Keratinocyte (primary cell): ENCODE results near the gene RETREG1. TPM values are rescaled to one million over a fixed set of nuclear protein-coding genes. Genes with fewer than 3 reads are reported as not detected.
"Not testable (repeated sequence)": the region's sequence is repeated elsewhere in the genome, so short reads cannot be mapped to it uniquely, and the experiment has no call there.

ENCODE experiments used
- DNase-seq: peaks from one replicate; pipeline ENCODE4 v3.0.0-alpha.2; 2011; ENCODE audit warnings: low read depth, missing footprints, low spot score
- FAIRE-seq: peaks from 2 replicates; lab custom pipeline; 2011; peaks lifted over from hg19 to GRCh38; lab: Jason Lieb, UNC
- H2AFZ ChIP-seq: 2 replicates; pipeline ENCODE4 v1.6.0; 2012; ENCODE audit warnings: low read length, control low read depth, inconsistent platforms; ENCODE audit not compliant: control insufficient read depth
- H3K27ac ChIP-seq: 2 replicates; pipeline ENCODE4 v1.5.1; 2011; ENCODE audit warnings: low read length; ENCODE audit not compliant: control insufficient read depth, insufficient read depth
- H3K27me3 ChIP-seq: 3 replicates; pipeline ENCODE4 v1.6.0; 2011; ENCODE audit warnings: low read length; ENCODE audit not compliant: control insufficient read depth, insufficient read depth; ENCODE audit errors: extremely low read depth
- H3K36me3 ChIP-seq, 2 experiments: 2 replicates in 1 of 2; 3 replicates in 1 of 2; pipeline ENCODE4 v1.5.1; 2011; ENCODE audit warnings: low read length in 2 of 2, mild to moderate bottlenecking in 1 of 2; ENCODE audit not compliant: control insufficient read depth in 2 of 2, insufficient read depth in 2 of 2; ENCODE audit errors: extremely low read depth in 1 of 2
- H3K4me1 ChIP-seq: 3 replicates; pipeline ENCODE4 v1.5.1; 2011; ENCODE audit warnings: low read length; ENCODE audit not compliant: control insufficient read depth, insufficient read depth; ENCODE audit errors: extremely low read depth
- H3K4me2 ChIP-seq: 3 replicates; pipeline ENCODE4 v1.6.0; 2011; ENCODE audit warnings: low read depth, low read length; ENCODE audit not compliant: control insufficient read depth, insufficient read depth; ENCODE audit errors: extremely low read depth
- H3K4me3 ChIP-seq, 3 experiments: fragments of 200-600 bp in 1 of 3; sonication (generic) in 1 of 3; 2 replicates in 2 of 3; 3 replicates in 1 of 3; pipeline ENCODE4 v1.5.1; 2011 to 2016; ENCODE audit warnings: low read length in 3 of 3, mild to moderate bottlenecking in 3 of 3, control low read depth in 2 of 3, inconsistent platforms in 1 of 3, low read depth in 1 of 3, mixed read lengths in 1 of 3, mixed run types in 1 of 3, moderate library complexity in 1 of 3; ENCODE audit not compliant: control insufficient read depth in 2 of 3, insufficient read depth in 2 of 3; ENCODE audit errors: extremely low read depth in 1 of 3
- H3K79me2 ChIP-seq: 2 replicates; pipeline ENCODE4 v1.6.0; 2012; ENCODE audit warnings: low read length; ENCODE audit not compliant: control insufficient read depth, insufficient read depth
- H3K9ac ChIP-seq: 3 replicates; pipeline ENCODE4 v1.6.0; 2011; ENCODE audit warnings: low read length; ENCODE audit not compliant: control insufficient read depth, insufficient read depth; ENCODE audit errors: extremely low read depth
- H3K9me1 ChIP-seq: 3 replicates; pipeline ENCODE4 v1.6.0; 2011; ENCODE audit warnings: low read length; ENCODE audit not compliant: control insufficient read depth, insufficient read depth; ENCODE audit errors: extremely low read depth
- H3K9me3 ChIP-seq: 2 replicates; pipeline ENCODE4 v1.5.1; 2012; ENCODE audit warnings: low read depth, low read length; ENCODE audit not compliant: control insufficient read depth
- H4K20me1 ChIP-seq: 3 replicates; pipeline ENCODE4 v1.6.0; 2011; ENCODE audit warnings: low read length; ENCODE audit not compliant: control insufficient read depth, insufficient read depth; ENCODE audit errors: extremely low read depth
- CTCF ChIP-seq, 3 experiments: IDR thresholded peaks in 1 of 3; conservative IDR thresholded peaks in 1 of 3; optimal IDR thresholded peaks in 1 of 3; 2 replicates in 2 of 3; 3 replicates in 1 of 3; pipeline versions ENCODE3 to v1.5.1; 2011; ENCODE audit warnings: low read length in 3 of 3, mild to moderate bottlenecking in 3 of 3, moderate library complexity in 2 of 3, control low read depth in 1 of 3, inconsistent platforms in 1 of 3; ENCODE audit not compliant: insufficient read depth in 2 of 3; ENCODE audit errors: extremely low read depth in 1 of 3
- EZH2 ChIP-seq: IDR thresholded peaks from one replicate; pipeline ENCODE4 v1.6.1; 2012; ENCODE audit warnings: inconsistent platforms, mild to moderate bottlenecking, low read length, moderate library complexity
- dilution Hi-C: fragments of 300-500 bp; cut with MboI; formaldehyde crosslinking; loops from one replicate; pipeline ENCODE4 v1.7.0; 2020; ENCODE audit warnings: low sequenced_read_pairs; ENCODE audit not compliant: extremely low pct_ligation_motif_present
- polyA plus RNA-seq, 5 experiments: library from polyadenylated mRNA; depleted of rRNA in 3 of 5; stranded (reverse) in 3 of 5; stranded (forward) in 1 of 5; unstranded in 1 of 5; fragments of >200 nt; gene quantifications; 1 replicate in 1 of 5; 2 replicates in 3 of 5; 3 replicates in 1 of 5; pipeline versions ENCODE4 v1.2.1 to v1.2.3, GENCODE V29; 2011 to 2012; ENCODE audit warnings: missing spikeins in 2 of 5, low read depth in 1 of 5, low replicate concordance in 1 of 5

The RETREG1 gene
- polyA plus RNA-seq, 1 donor (not counting 4 experiments of a cell fraction or from before 2014, with no cell fraction given), result 7.4 TPM

- Histone ChIP-seq H3K4me1 (peaks cover 4% of the 10 kb centered on the region), H3K36me3 (no peaks in the 10 kb centered on the region), H3K27me3 (no peaks in the 10 kb centered on the region), H2AFZ (peak overlapping the region; percentile 27), H4K20me1 (no peaks in the 10 kb centered on the region), H3K4me3 (no peak overlapping the region), H3K9ac (no peak overlapping the region), H3K9me3 (no peaks in the 10 kb centered on the region), H3K27ac (no peak overlapping the region), H3K79me2 (no peaks in the 10 kb centered on the region), H3K9me1 (no peaks in the 10 kb centered on the region), H3K4me2 (peak overlapping the region; percentile 46)
- FAIRE-seq (no peak), DNase-seq (no peak)
- dilution Hi-C loops, result no loop called here
- TF ChIP-seq CTCF (optimal IDR thresholded peaks at IDR 0.05 in 1 of 3, IDR thresholded peaks at IDR 0.05 in 1 of 3, conservative IDR thresholded peaks at IDR 0.05 in 1 of 3; ENCODE audit: extremely low read depth in 1 of 3, insufficient read depth in 2 of 3, low read length in 3 of 3), result no peak
- no peak for TF ChIP-seq EZH2
Observed at GRCh38 chr5:16656561-16657191, 39.9 kb upstream of the RETREG1 start.

- dilution Hi-C loops, result no loop called here
- no peaks in the 10 kb centered on the region for H3K9me1 ChIP-seq
- no peak overlapping the region for H3K9ac ChIP-seq
- H4K20me1 ChIP-seq, result no peaks in the 10 kb centered on the region
- no peak overlapping the region for H3K27ac ChIP-seq
- no peaks in the 10 kb centered on the region for H3K9me3 ChIP-seq
- no peaks in the 10 kb centered on the region for H3K79me2 ChIP-seq
- no peak overlapping the region for H2AFZ ChIP-seq
- no peak overlapping the region for H3K4me2 ChIP-seq
- no peaks in the 10 kb centered on the region for H3K36me3 ChIP-seq
- DNase-seq (no peak), FAIRE-seq (no peak)
- no peak overlapping the region for H3K4me3 ChIP-seq
- peaks cover 4% of the 10 kb centered on the region for H3K4me1 ChIP-seq
- TF ChIP-seq CTCF (optimal IDR thresholded peaks at IDR 0.05 in 1 of 3, IDR thresholded peaks at IDR 0.05 in 1 of 3, conservative IDR thresholded peaks at IDR 0.05 in 1 of 3; ENCODE audit: extremely low read depth in 1 of 3, insufficient read depth in 2 of 3, low read length in 3 of 3), result no peak
- no peak for TF ChIP-seq EZH2
- no peaks in the 10 kb centered on the region for H3K27me3 ChIP-seq
Observed at GRCh38 chr5:16654647-16655334, 38.0 kb upstream of the RETREG1 start.

- H3K79me2 ChIP-seq, FAIRE-seq, H3K4me2 ChIP-seq, H4K20me1 ChIP-seq, dilution Hi-C loops, H3K4me3 ChIP-seq, H3K9me3 ChIP-seq, H3K9ac ChIP-seq, H3K36me3 ChIP-seq, H3K27me3 ChIP-seq, H3K27ac ChIP-seq, DNase-seq, H3K9me1 ChIP-seq, H3K4me1 ChIP-seq, H2AFZ ChIP-seq: not testable (repeated sequence)
Observed at GRCh38 chr5:16648739-16649138, 31.9 kb upstream of the RETREG1 start.
